Small intestine (tissue), 7 donors: ENCODE measurements around the gene PCSK5. TPM values are rescaled to one million over a fixed set of nuclear protein-coding genes. Genes with fewer than 3 reads are reported as not detected.
"Not testable (repeated sequence)": the region's sequence is repeated elsewhere in the genome, so short reads cannot be mapped to it uniquely, and the experiment has no call there.

Source experiments
- DNase-seq, 2 donors: peaks; one replicate each; pipeline versions ENCODE4 v3.0.0 to v3.0.0-alpha.2; 2013
- FAIRE-seq: peaks from 2 replicates; lab custom pipeline; 2012; peaks lifted over from hg19 to GRCh38; lab: Jason Lieb, UNC
- H3K27ac ChIP-seq, 3 donors: one replicate each; pipeline ENCODE4 v1.5.1; 2013; ENCODE audit warnings: low read length in 2 of 3, mild to moderate bottlenecking in 2 of 3, control low read depth in 1 of 3, inconsistent platforms in 1 of 3, low read depth in 1 of 3, moderate library complexity in 1 of 3
- H3K27me3 ChIP-seq, 3 donors: one replicate each; pipeline ENCODE4 v1.6.1; 2013; ENCODE audit warnings: low read length in 3 of 3, inconsistent platforms in 1 of 3; ENCODE audit not compliant: control insufficient read depth in 3 of 3, insufficient read depth in 3 of 3
- H3K36me3 ChIP-seq, 3 donors: one replicate each; pipeline ENCODE4 v1.6.1; 2013; ENCODE audit warnings: low read length in 3 of 3, inconsistent platforms in 1 of 3, low read depth in 1 of 3, mild to moderate bottlenecking in 1 of 3, moderate library complexity in 1 of 3; ENCODE audit not compliant: control insufficient read depth in 3 of 3, insufficient read depth in 2 of 3
- H3K4me1 ChIP-seq, 3 donors: one replicate each; pipeline ENCODE4 v1.6.1; 2013; ENCODE audit warnings: low read length in 2 of 3, inconsistent platforms in 1 of 3, low read depth in 1 of 3, mild to moderate bottlenecking in 1 of 3, moderate library complexity in 1 of 3; ENCODE audit not compliant: control insufficient read depth in 3 of 3, insufficient read depth in 2 of 3
- H3K4me3 ChIP-seq, 3 donors: one replicate each; pipeline ENCODE4 v1.5.1; 2013; ENCODE audit warnings: low read length in 3 of 3, control low read depth in 1 of 3, inconsistent platforms in 1 of 3, low read depth in 1 of 3, mild to moderate bottlenecking in 1 of 3, moderate library complexity in 1 of 3
- H3K9me3 ChIP-seq, 2 donors: one replicate each; pipeline ENCODE4 v1.6.1; 2013; ENCODE audit warnings: low read depth in 1 of 2, low read length in 1 of 2; ENCODE audit not compliant: control insufficient read depth in 2 of 2, insufficient read depth in 1 of 2
- WGBS, 3 donors: extraction: QIAGEN DNeasy Blood & Tissue Kit; methylation state at CpG; one replicate each; pipeline ENCODE4 v1.1.7; 2013; 5-methylcytosine and 5-hydroxymethylcytosine counted together
- polyA plus RNA-seq, 4 donors: library from polyadenylated mRNA; stranded (reverse) in 3 of 4; unstranded in 1 of 4; fragments of 200-250 nt in 3 of 4; fragments of 120-200 nt in 1 of 4; gene quantifications; one replicate each; pipeline versions ENCODE4 v1.2.1 to v1.2.3, GENCODE V29; 2013
- donor health status: healthy with polysubstance abuse.
- donor health status: control.
- donor health status: control.
- donor health status: Bipolar disorder and iron deficiency.
- donor health status: healthy.

PCSK5 gene
- polyA plus RNA-seq, 4 donors: 10.3 to 92.3 (median 16.6) TPM

DNA sequence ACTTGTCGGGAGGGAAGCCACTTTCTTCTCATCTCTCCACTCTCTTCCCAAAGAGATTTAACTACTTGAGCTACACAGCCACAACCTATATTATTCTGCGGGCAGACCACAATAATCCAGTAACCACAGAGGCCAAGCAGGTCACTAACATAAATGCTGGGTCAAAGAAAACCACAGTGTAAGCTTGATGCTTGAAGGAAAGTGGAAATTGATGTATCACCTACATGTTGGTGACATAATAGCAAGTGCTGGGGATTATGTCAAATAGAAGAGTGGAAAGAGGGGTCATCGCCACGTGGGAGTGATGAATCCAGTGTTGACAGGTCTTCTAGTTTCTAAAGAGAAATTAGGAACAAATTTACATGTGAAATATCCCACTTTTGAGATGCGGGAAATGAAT, 462.8 kb downstream of the PCSK5 start:
- Histone ChIP-seq H3K9me3 (no peaks in the 10 kb centered on the region), H3K27ac (no peak overlapping the region), H3K36me3 (peaks cover 0 to 43% (median 7%) of the 10 kb centered on the region in 3 donors), H3K4me1 (no peaks in the 10 kb centered on the region), H3K4me3 (no peak overlapping the region), H3K27me3 (no peaks in the 10 kb centered on the region)
- no peak for DNase-seq
- FAIRE-seq: no peak
- 75 to 81% (median 80%) methylated on average over 5 of the region's 5 CpGs for WGBS, 3 donors

GRCh38 chr9:76354221-76354620, 463.7 kb downstream of the PCSK5 start:
- Histone ChIP-seq H3K36me3 (peaks cover 0 to 48% (median 10%) of the 10 kb centered on the region in 3 donors), H3K4me1 (no peaks in the 10 kb centered on the region), H3K27me3 (no peaks in the 10 kb centered on the region), H3K27ac (no peak overlapping the region), H3K9me3 (no peaks in the 10 kb centered on the region), H3K4me3 (no peak overlapping the region)
- WGBS, 3 donors: 82 to 98% (median 91%) methylated on average over 3 of the region's 3 CpGs
- DNase-seq (no peak), FAIRE-seq (no peak)

DNA sequence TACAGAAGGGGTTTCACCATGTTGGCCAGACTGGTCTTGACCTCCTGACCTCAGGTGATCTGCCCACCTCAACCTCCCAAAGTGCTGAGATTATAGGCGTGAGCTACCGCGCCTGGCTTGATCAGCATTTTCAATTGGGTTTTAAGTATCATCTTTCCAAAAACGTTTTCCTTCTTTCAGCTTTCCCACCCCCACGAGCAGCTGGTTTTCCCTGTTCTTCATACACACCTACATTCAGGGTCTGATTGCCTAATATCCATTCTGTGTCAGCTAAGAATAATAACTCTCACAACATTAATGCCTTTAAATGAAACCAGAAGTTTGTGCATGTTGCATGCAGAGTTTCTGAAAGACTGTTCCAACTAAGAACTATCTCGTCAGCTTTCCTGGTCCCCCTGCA, 465.4 kb downstream of the PCSK5 start:
- WGBS, 3 donors: 80 to 86% (median 85%) methylated on average over 6 of the region's 6 CpGs
- Histone ChIP-seq H3K27me3 (no peaks in the 10 kb centered on the region), H3K9me3 (no peaks in the 10 kb centered on the region), H3K27ac (no peak overlapping the region), H3K36me3 (peaks cover 0 to 47% (median 12%) of the 10 kb centered on the region in 3 donors), H3K4me1 (no peaks in the 10 kb centered on the region), H3K4me3 (no peak overlapping the region)
- DNase-seq (no peak), FAIRE-seq (no peak)

DNA sequence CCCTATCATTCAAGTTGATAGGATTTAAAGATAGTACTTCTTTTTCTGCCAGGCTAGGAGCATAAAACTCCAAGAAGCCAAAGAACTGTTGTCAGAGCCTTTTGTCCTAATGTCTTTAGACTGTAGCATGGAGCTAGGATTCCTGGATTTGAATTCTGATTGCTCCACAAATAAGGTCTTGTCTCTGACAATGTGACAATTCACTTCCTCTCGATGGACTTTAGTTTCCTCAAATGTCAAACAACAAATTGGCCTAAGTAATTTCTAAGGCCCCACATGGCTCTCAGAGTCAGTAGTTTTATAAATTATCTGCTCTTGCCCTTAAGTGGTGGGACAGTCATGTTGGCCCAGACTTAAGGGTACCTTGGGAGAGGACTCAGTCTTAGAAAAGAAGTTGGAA, 467.1 kb downstream of the PCSK5 start:
- Histone ChIP-seq H3K4me3 (no peak overlapping the region), H3K27me3 (no peaks in the 10 kb centered on the region), H3K36me3 (peaks cover 0 to 44% (median 12%) of the 10 kb centered on the region in 3 donors), H3K27ac (no peak overlapping the region), H3K4me1 (no peaks in the 10 kb centered on the region), H3K9me3 (no peaks in the 10 kb centered on the region)
- FAIRE-seq (no peak), DNase-seq (no peak)
- 76 to 95% (median 76%) methylated on average over 1 of the region's 1 CpG for WGBS, 3 donors

GRCh38 chr9:76358628-76359280, 468.3 kb downstream of the PCSK5 start:
- H3K27ac ChIP-seq: no peak overlapping the region
- H3K4me1 ChIP-seq: peaks cover 0 to 8% (median 3%) of the 10 kb centered on the region in 3 donors
- FAIRE-seq (no peak), DNase-seq (no peak)
- H3K9me3 ChIP-seq: no peaks in the 10 kb centered on the region
- H3K36me3 ChIP-seq: peaks cover 0 to 41% (median 12%) of the 10 kb centered on the region in 3 donors
- H3K27me3 ChIP-seq: no peaks in the 10 kb centered on the region
- WGBS, 3 donors: 92 to 97% (median 93%) methylated on average over 10 of the region's 10 CpGs
- H3K4me3 ChIP-seq: no peak overlapping the region

DNA sequence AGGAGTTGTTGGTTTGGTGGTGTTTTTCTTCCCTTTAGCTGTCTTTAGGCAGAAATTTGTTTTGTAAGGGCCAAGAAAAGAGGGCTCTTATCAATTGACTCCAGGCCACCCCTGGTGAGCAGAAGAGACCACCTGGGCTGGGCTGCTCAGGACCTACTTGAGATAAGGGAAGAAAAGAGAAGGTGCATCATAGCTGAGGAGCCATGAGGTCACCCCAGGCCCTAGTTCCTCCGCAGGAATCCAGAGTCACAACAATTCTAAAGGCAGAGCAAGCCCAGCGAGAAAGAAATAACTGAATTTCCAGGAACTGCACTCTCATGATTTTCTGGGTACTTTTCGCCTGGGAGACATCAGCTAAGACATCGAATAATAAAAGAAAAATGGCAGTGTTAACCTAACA, 468.9 kb downstream of the PCSK5 start:
- no peaks in the 10 kb centered on the region for H3K9me3 ChIP-seq
- H3K36me3 ChIP-seq: peaks cover 0 to 34% (median 10%) of the 10 kb centered on the region in 3 donors
- no peaks in the 10 kb centered on the region for H3K27me3 ChIP-seq
- H3K4me3 ChIP-seq: no peak overlapping the region
- DNase-seq (no peak), FAIRE-seq (no peak)
- peaks cover 0 to 14% (median 5%) of the 10 kb centered on the region in 3 donors for H3K4me1 ChIP-seq
- no peak overlapping the region for H3K27ac ChIP-seq
- WGBS, 3 donors: 93 to 96% (median 93%) methylated on average over 4 of the region's 4 CpGs

- Histone ChIP-seq H3K36me3 (peaks cover 0 to 32% (median 10%) of the 10 kb centered on the region in 3 donors), H3K4me1 (peaks cover 0 to 17% (median 7%) of the 10 kb centered on the region in 3 donors), H3K4me3 (no peak overlapping the region), H3K27me3 (no peaks in the 10 kb centered on the region), H3K9me3 (no peaks in the 10 kb centered on the region), H3K27ac (no peak overlapping the region)
- no peak for DNase-seq
- FAIRE-seq: no peak
- 77 to 89% (median 78%) methylated on average over 2 of the region's 2 CpGs for WGBS, 3 donors
Measured at GRCh38 chr9:76359766-76360165, 469.3 kb downstream of the PCSK5 start.

DNA sequence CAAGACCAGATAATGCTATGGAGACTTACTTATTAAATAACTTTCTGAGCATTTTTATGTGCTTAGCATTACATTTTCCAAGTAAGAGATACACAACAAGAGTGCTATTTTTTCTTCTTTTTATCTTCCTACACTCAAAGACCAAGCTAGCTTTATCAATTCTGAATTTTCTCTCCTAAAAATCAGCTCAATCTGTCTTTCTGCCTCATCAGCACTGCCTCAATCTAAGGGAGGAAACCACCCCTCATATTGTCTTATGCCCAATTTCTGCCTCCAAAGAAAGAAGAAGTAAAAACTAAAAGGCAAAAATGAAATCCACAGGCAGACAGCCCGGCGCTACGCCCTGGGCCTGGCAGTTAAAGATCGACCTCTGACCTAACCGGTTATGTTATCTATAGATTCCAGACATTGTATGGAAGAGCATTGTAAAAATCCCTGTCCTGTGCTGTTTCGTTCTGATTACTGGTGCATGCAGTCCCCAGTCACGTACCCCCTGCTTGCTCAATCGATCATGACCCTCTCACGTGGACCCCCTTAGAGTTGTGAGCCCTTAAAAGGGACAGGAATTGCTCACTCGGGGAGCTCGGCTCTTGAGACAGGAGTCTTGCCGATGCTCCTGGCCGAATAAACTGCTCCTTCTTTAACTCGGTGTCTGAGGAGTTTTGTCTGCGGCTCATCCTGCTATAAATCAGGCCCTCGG, 472.0 kb downstream of the PCSK5 start:
- H3K27me3 ChIP-seq, H3K9me3 ChIP-seq, H3K4me3 ChIP-seq, FAIRE-seq: not testable (repeated sequence)
- 17 to 56% (median 31%) methylated on average over 16 of the region's 16 CpGs for WGBS, 3 donors
- Histone ChIP-seq H3K36me3 (peaks cover 0 to 20% (median 10%) of the 10 kb centered on the region in 3 donors), H3K27ac (peak overlapping the region in 1 of 3 donors; percentile 81), H3K4me1 (peaks cover 0 to 17% (median 10%) of the 10 kb centered on the region in 3 donors)
- peak; percentile 52 to 58 for DNase-seq
